HG02938 (cell line): ENCODE data around the gene INF2.

Experiments used
- ATAC-seq: cut with Tn5 transposase; IDR thresholded peaks from one replicate; pipeline ENCODE4 v1.9.1; 2021; ENCODE audit warnings: mild to moderate bottlenecking, moderate library complexity; ENCODE audit not compliant: unreplicated experiment

The INF2 gene

DNA sequence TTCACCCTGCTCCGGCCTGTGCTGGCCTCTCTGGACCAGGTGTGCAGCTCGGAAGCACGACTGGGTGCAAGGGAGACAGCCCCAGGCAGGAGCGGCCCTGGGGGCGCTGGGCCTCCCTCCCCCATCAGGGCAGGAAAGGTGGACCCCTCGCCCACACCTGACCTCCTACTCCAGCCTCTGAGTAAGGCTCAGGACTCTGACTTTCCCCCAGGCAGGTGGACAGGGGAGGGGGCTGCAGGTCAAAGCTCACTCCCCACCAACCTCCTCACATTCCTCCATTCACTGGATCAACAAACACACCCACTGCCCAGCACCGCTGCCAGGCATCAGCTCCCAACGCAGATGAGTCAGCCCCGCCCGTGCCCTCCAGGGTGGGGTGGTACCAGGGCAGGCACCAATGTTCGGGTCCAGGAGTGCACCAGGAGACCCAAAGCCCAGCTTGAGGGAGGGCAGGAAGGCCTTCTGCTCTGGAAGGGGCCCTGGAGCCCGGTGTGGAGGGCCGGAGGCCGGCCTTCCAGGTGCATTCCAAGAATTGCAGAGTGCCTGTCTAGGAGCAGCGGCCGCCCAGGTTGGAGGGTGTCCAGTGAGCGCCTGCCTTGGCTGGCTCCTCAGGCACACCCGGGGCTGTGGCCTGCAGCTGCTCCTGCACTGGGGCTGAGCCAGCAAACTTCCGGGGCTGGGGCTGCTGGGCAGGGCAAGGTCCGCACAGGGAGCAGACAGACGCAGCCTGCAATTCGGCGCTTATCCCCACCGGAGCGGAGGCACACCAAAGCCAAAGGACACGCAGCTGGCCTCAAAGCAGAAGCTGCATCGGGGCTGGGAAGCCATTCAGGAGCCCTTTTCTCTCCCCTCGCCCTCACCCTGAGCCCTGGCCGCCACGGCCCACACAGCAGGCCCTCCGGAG, 1.6 kb upstream of the INF2 start:
- ATAC-seq, result no peak

GRCh38 chr14:104688505-104689108, 811 bp upstream of the INF2 start:
- no peak for ATAC-seq

- no peak for ATAC-seq
Measured at GRCh38 chr14:104689881-104690711, 678 bp downstream of the INF2 start.

DNA sequence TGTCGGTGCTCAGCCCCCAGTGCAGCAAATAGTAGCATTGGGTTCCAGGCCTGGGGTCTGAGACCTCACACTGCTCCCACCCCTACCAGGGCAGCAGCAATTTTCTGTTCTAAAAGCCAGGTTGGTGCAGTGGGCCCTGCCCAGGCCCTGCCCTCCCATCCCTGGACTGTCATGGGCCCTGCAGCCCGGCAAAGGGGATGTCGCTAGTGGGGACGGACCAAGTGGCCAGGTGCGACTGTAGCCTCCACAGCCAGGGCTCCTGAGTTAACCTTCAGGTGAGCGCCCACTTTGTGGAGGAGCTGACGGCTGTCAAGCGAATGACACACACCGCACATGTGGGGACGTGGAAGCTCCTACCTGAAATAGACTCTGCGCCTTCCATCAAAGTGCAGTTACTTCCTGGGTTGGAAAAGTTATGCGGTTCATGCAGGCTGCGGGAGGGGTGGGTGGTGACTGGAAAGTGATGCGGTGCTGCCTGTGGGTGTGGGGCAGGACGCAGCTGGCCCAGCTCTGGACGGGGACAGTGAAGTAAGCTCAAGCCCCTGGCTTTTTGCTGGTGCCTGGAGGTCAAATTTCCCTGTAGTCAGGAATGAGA, 1.5 kb downstream of the INF2 start:
- no peak for ATAC-seq

- no peak for ATAC-seq
Measured at GRCh38 chr14:104691546-104692260, 2.3 kb downstream of the INF2 start.

- no peak for ATAC-seq
Measured at GRCh38 chr14:104692261-104692938, 3.0 kb downstream of the INF2 start.

GRCh38 chr14:104692939-104693315, 3.5 kb downstream of the INF2 start:
- no peak for ATAC-seq

GRCh38 chr14:104693482-104694431, 4.3 kb downstream of the INF2 start:
- ATAC-seq, result no peak

DNA sequence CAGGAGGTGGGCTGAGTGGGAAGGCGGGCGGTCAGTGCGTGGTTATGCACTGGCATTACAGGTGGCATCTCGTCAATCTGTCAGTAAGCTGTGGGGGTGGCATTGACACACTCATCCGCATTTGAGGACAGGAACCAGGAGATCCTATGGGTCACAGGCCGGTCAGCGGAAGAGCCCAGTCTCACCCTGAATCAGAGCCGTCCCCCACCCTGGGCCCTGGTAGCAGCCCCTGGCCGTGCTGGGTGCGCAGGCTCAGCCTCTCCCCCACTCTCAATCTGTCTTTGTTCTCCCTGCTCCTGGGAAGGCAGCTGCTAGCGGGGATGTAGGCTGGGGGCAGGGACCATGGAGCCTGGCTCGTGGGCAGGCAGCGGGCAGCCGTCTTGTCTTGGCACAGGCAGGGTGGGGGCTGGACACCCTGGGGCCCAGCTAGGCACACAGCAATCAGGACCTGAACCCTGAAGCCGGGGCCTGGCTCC, 5.1 kb downstream of the INF2 start:
- ATAC-seq, result no peak

DNA sequence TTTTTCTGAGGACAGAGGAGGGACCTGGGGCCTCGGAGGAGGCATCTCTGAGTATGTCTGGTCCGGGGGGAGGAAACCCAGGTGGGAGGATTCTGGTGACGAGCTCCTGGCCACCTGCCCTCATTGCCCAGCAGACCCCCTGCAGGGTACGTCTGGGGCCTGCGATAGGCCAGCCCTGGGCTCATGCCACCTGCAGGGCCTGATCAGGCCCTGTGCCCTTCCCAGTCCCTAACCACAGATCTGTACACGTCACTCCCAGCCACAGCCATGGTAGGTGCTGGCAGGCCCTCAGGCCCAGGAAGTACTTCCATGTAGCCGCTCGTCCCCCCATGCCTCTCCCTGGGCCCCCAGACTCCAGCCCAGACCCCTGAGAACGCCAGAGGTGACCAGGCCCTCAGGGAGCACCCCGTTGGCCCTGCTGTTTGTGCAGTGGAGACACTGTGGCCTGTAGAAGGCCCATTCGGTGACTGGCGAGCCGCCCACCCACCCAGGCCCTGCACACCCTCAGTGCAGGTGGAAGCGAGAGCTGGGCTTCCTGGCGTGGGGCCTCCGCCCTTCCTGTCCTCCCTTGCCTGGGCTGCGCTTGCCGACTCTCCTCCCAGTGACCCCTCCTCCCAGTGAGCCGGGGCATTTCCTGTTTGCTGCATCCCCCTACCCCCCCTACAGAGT, 5.7 kb downstream of the INF2 start:
- ATAC-seq, result no peak

GRCh38 chr14:104695660-104696000, 6.2 kb downstream of the INF2 start:
- ATAC-seq, result no peak

DNA sequence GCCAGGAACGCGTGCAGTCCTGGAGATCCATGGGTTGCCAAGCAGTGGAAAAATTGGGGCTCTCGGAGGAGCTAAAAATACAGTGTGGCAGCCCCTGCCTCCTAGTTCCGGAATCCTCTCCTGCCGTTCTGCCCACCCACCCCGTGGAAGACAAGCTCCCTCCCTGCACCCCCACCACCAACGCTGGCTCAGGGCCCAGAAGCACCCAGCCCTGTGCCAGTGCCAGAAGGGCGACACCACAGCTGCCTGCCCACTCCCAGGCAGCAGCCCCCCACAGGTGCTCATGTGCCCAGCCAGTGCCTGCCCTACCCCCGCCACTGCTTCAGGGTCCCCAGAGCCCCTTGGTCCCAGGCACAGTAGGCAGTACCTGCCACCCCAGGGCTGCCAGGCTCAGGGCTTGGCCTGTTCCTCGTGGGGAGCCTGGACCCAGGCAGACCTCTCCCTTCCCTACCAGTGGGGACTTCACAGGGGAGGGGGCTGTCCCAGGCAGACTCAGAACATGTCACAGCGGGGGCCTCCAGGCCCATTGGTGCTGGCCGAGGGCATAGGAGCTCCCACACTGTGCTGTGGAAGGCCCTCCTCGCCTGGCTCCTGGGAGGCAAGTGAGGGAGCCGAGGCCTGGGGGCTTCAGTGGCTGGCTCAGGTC, 7.4 kb downstream of the INF2 start:
- ATAC-seq, result no peak

DNA sequence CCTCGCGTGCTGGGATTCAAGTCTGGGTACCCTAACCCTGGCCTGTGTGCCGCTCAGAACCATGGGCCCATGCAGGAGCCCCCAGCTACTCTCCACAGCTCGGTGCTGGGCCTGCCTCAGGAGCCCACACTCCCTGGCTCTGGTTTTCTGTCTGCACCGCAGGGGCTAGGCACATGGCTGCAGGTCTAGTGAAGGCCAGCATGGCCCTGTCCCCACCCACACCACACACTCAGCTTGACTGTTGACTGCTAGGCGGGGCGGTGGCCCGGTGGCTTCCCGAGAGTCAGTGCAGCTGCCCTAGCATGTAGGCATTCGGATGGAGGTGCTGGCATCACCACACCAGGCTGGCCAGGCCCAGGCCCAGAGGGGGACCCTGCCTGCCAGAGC, 7.9 kb downstream of the INF2 start:
- ATAC-seq, result no peak

GRCh38 chr14:104697892-104698583, 8.6 kb downstream of the INF2 start:
- no peak for ATAC-seq

- ATAC-seq, result no peak
Measured at GRCh38 chr14:104698688-104699425, 9.4 kb downstream of the INF2 start.

DNA sequence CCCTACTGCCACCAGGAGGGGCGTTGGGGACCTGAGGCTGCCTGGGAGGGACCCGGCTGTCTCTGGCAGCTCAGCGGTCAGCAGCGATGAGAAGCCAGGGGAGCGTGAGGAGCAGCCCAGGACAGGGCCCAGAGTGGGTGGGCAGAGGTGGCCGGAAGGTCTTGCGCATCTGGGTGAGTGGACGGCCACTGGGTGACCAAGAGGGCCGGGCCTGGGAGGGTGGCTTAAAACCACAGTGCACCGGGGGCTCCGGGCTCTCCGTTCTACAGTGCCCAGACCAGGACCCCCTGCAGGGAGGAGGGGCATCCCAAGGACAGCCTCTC, 10.0 kb downstream of the INF2 start:
- no peak for ATAC-seq

- no peak for ATAC-seq
Measured at GRCh38 chr14:104700225-104700651, 10.8 kb downstream of the INF2 start.
